Inferior parietal cortex (tissue), 1 donor: ENCODE measurements around the gene VIPR2.

Experiments used
- DNase-seq: peaks from one replicate; pipeline ENCODE4 v3.0.0-alpha.2; 2016; ENCODE audit errors: extremely low spot score

Gene VIPR2

GRCh38 chr7:159042103-159042502, 102.6 kb downstream of the VIPR2 start:
- no peak for DNase-seq

DNA sequence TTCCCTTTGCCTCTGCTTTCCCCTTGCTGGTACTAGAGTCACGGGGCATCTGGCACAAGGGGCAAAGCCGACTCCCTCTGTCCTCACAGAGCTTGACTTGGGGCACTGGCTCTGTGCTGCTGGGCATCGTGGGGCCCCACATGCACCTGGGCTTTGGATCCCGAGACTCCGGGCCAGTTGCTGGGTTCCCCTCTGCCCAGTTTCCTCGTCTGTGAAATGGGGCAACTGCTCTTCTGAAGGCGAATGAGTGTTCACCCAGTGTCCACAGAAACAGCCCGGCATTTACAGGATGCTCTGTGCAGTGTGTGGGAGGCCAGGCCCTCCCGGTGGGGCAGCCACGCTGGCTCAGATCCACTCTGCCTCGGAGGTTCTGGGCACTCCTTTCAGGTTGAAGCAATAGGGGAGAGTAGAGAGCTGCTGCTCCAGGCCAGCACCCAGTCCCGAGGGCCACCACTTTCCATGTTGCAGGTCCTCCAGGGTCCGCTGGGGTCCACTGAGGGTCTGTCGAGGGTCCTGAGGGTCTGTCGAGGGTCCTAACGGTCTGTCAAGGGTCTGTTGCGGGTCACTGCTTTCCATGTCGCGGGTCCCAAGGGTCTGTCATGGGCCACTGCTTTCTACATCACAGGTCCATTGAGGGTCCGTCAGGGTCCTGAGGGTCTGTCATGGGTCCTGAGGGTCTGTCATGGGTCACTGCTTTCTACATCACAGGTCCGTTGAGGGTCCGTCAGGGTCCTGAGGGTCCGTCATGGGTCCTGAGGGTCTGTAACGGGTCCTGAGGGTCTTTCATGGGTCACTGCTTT, 103.6 kb downstream of the VIPR2 start:
- no peak for DNase-seq

DNA sequence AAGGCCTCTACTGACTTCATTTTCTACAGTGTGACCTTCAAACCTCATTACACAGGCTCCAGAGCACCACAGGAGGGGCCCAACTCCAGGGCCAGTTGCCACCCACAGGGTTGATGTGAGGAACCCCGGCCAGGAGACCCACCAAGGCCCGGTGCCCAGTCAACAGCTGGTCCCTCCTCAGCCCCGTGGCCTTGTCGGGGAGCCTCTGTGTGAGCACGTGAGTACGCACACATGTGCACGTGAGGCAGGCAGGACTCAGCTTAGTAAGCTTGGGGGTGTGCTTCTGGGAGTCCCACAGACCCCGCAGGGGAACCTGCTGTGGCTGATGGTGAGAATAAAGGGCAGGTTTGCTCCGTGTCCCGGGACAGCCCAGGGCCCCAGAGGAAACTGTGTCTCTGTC, 104.5 kb downstream of the VIPR2 start:
- no peak for DNase-seq

GRCh38 chr7:159039716-159040115, 105.0 kb downstream of the VIPR2 start:
- no peak for DNase-seq

DNA sequence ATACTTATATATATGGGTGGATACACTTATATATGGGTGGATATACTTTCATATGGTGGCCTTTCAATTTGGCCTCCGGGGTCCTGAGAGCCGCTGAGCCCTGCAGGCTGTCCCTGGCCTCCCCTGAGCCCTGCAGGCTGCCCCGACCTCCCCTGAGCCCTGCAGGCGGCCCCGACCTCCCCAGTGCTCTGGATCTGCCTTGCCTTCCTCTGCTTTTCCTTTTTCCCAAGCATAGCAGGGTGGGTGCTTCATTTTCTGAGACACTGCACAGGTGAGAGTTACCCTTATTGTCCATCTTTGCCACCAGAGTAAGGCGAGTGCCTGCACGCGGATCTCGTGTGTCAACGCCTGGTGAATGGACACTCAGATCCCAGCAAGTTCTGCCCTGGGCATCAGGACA, 106.6 kb downstream of the VIPR2 start:
- no peak for DNase-seq

DNA sequence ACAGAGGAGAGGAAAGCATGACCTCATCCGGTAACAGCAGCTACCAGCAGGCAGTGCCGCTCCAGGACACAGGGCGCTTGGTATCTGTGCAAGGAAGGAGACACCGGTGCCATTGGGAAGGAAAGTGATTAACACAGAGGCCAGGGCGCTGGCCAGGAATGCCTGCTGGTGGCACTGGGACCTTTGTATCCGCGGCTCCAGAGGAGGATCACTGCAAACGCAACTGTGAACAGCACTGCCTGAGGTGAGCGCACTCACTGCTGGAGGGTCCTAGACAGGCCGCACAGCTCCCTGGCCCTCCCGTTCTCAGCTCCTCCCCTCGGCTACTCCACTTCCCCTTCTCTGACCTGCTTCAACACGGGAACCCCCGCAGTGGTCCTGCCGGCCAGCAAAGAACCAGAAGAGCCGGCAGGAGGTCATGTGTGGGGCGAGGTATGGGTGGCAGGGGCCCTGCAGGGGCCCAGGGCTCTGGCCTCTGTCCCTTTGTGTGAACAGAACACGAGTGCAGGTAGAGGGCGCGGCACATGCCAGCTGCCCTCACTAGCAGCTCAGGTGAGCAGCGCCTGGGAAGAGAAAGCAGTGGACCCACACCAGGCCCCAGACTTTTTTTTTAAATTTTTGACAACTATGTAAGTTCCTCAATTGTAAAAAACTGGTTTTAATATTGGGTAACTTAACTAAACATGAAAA, 107.6 kb downstream of the VIPR2 start:
- no peak for DNase-seq

GRCh38 chr7:159035571-159036073, 109.0 kb downstream of the VIPR2 start:
- no peak for DNase-seq

- no peak for DNase-seq
These were observed 109.7 kb downstream of the VIPR2 start for GRCh38 chr7:159034988-159035387.

DNA sequence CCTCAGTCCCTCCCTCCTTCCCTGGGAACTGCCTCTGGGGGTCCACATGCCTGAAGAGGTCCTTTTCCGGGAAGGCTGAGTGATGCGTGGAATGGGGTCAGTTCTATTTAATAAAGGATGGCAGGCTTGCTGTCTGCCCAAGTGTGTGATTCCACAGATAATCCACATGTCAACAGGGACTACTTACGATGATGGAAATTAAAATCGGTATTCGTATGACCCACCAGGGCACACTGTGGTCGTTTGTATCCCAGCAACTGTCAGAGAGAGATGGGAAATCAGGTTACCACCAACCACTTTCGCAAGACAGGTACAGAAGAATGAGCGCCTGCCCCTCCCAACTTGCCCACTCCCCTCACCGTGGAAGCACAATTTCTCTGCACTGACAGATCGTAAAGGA, 110.3 kb downstream of the VIPR2 start:
- no peak for DNase-seq

GRCh38 chr7:159033956-159034355, 110.7 kb downstream of the VIPR2 start:
- no peak for DNase-seq

DNA sequence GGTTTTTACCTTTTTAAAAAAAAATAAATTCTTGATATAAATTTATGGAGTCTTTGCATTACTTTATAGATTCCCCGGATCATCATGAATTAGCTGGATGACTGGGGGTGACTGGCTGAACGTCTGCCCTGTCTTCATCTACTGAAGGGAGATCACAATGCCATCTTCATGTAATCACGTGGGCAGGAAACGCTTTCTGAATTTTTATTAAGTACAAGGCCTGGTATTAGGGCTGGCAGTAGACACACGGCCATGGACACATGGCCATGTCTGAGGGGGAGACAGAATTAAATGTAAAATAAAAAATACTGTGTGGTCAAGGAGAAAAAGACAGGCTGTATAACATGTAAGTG, 111.2 kb downstream of the VIPR2 start:
- no peak for DNase-seq

DNA sequence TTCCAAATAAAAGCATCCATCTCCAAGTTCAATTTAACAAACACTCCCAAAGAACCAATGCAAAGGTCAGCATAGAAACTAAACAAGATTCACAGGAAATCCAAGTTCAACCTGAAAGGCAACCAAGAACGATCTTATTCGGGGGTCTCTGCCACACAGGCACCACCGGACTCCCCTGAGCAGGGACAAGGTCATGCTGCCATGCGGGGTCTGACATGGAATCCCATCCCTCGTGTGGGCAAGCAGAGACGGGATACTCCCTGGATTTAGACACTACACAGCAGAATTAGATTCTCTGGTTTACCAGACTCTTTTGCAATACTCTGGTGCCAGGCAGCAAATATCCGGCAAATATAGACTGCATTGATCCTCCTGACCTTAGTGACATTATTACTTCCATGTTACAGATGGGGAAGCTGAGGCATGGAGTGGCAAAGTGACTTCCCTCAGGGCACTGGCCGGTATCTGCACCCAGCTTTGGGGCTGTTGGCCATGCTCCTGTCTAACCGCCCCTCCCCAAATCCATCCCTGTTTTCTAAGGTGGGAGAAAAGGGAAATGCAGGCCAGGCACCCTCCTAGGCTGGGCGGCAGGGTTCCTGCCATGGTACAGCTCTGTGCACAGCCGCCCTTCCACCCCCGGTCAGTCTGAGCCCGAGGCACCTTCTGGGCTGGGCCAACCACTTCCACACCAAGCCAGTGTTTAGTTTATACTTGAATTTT, 111.8 kb downstream of the VIPR2 start:
- DNase-seq = no peak

DNA sequence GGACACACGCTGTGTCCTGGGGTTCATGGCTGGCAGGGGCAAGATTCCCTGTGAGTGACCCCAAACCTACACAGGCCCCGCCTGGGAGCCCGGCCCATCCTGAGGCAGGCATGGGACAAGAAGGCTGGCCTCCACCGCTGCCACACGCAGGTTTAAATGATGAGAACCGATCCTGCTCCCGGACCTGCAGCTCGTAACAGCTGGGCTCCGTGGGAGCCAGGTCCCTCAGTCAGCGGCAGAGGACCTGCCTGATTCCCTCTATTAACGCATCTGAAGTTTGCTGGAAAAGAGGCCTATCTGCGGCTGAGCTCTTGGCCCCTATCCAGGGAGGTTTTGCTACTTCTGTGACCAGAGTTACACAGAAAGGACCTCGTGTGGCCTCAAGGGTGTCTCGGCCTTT, 112.3 kb downstream of the VIPR2 start:
- DNase-seq = no peak

GRCh38 chr7:159031750-159032149, 112.9 kb downstream of the VIPR2 start:
- DNase-seq = no peak

DNA sequence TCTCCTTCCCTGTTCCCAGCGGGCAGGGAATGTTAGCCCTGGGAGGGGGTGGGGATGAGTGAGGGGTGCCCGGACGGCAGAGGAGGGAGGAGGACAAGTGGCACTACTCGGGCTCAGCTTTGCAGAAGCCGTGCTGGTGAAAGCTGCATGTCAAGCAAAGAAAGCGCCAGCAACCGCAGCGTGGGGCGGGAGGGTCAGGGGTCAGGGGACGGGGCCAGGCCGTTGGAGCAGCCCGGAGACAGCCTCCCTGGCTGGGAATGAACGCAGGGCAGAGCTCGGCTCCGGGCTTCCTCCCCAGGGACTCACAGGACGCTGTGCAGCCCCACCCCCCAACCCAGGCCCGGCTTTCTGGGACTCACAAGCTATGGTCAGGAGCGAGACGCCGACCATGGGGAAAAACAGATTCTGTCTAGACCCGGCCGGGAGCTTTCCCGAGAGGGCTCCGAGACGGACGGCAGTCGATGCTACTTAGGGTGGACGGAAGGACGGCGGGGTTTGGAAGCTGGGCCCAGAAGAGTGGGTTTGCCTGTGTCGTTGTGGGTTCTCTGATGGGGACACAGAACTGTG, 113.4 kb downstream of the VIPR2 start:
- DNase-seq = no peak

- DNase-seq = peak; percentile 40
These were observed 114.1 kb downstream of the VIPR2 start for GRCh38 chr7:159030490-159031134.

DNA sequence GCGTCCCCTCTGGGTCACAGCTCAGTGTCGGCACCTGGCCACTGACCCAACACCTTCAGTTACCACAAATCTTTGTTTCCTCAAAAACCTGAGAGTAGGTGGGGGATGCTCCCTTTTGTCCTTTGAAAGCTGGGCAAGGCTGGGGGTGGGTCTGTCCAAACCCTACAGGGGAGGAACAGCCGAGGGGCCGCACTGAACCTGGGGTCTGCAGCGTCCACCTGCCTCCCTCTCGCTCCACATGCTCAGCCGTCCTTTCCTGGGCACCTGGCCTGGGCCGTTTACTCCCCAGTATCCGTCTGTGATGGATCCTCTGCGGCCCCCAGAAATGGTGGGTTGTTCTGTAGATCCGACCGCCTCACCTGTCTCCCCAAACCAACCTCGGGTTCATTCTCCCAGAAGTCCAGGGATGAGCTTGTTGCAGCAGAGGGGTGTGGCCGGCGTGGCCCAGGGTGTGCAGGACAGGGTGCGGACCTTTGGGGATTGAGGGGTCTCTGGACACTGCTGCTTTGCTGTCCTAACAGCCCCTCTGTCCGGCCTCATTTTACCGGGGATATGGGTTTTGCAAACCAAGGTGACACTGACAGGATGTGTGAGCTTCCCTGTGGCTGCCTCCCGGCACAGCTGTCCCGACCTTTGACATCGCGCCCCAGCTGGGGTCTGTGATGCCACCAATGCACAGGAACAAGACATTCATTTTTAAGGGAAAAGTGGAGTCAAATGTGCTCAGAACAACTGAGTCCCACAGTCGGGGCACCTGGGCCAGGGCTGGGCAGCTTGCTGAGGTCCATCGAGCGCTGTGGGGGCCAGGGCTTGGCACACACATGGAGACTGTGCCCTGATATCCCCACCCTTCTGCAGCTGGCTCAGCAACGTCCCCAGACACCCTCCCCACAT, 115.9 kb downstream of the VIPR2 start:
- no peak for DNase-seq

DNA sequence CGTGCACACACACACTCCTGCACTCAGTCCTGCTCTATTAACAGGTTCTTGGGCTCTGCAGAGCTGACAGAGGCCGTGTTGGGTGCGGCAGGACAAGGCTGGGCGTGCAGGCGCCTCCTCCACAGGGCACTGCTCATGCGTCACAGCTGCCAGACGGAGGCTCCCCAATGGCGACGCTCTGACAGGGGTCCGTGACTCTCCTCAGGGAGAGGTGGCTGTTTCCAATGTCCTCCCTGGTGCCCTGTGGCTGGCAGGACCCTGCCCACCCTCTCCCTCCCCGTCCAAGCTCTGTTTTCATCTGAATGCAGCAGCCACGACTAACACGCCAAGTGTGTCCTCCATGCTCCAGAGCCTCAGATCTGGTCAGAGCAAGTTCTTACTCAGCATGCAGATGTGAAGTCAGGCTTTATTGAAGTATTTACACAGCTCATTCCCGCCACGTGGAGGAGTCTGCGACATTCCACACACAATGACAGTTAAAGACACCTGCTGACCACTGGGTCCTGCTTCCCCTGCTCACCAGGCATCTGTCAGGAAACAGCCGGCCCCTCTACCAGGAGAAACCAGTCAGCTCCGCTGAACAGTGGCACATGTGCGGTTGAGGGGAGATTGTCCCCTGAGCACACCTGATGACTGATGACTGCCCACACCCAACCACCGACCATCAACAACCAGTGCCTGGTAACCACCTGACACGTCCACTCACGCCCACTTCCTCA, 116.7 kb downstream of the VIPR2 start:
- no peak for DNase-seq

GRCh38 chr7:159027056-159027788, 117.4 kb downstream of the VIPR2 start:
- no peak for DNase-seq
